ENCODE measurements around the gene LIN37. TPM values are rescaled to one million over a fixed set of nuclear protein-coding genes. Genes with fewer than 3 reads are reported as not detected.

The LIN37 gene
- total RNA-seq, 1 donor from 2014 or later, result 6.2 TPM

GRCh38 chr19:35710784-35711723 lies 37.3 kb upstream of the LIN37 start:
- intact Hi-C loops (cut with micrococcal nuclease), result no loop called here
- Histone ChIP-seq H3K4me1 (peaks cover 9% of the 10 kb centered on the region), H3K4me3 (no peak overlapping the region), H3K27me3 (ENCODE audit: low read depth) (peaks cover 15% of the 10 kb centered on the region), H3K36me3 (no peaks in the 10 kb centered on the region), H3K9me3 (replicated peaks) (no peaks in the 10 kb centered on the region), H3K27ac (replicated peaks) (no peak overlapping the region)
- DNase-seq, result no peak
- no peak for TF ChIP-seq CTCF (IDR thresholded peaks at IDR 0.05; ENCODE audit: borderline replicate concordance)

- Histone ChIP-seq H3K4me3 (no peak overlapping the region), H3K9me3 (replicated peaks) (no peaks in the 10 kb centered on the region), H3K27me3 (ENCODE audit: low read depth) (peaks cover 7% of the 10 kb centered on the region), H3K36me3 (no peaks in the 10 kb centered on the region), H3K4me1 (peaks cover 21% of the 10 kb centered on the region), H3K27ac (replicated peaks) (no peak overlapping the region)
- intact Hi-C loops (cut with micrococcal nuclease), result no loop called here
- TF ChIP-seq CTCF (IDR thresholded peaks at IDR 0.05; ENCODE audit: borderline replicate concordance), result no peak
- DNase-seq, result no peak
These were observed 35.5 kb upstream of the LIN37 start for GRCh38 chr19:35712567-35713505.

GRCh38 chr19:35713506-35713850 lies 34.9 kb upstream of the LIN37 start:
- peaks cover 25% of the 10 kb centered on the region for H3K4me1 ChIP-seq
- intact Hi-C loops (cut with micrococcal nuclease), result no loop called here
- no peak for TF ChIP-seq CTCF (IDR thresholded peaks at IDR 0.05; ENCODE audit: borderline replicate concordance)
- no peak overlapping the region for H3K4me3 ChIP-seq
- H3K36me3 ChIP-seq, result no peaks in the 10 kb centered on the region
- no peak for DNase-seq
- H3K27me3 ChIP-seq (ENCODE audit: low read depth), result peaks cover 4% of the 10 kb centered on the region
- H3K9me3 ChIP-seq (replicated peaks), result no peaks in the 10 kb centered on the region
- H3K27ac ChIP-seq (replicated peaks), result no peak overlapping the region

GRCh38 chr19:35713904-35714495 lies 34.4 kb upstream of the LIN37 start:
- H3K27ac ChIP-seq (replicated peaks), result no peak overlapping the region
- no peak for DNase-seq
- intact Hi-C loops (cut with micrococcal nuclease), result no loop called here
- peaks cover 30% of the 10 kb centered on the region for H3K4me1 ChIP-seq
- H3K9me3 ChIP-seq (replicated peaks), result no peaks in the 10 kb centered on the region
- H3K36me3 ChIP-seq, result no peaks in the 10 kb centered on the region
- H3K27me3 ChIP-seq (ENCODE audit: low read depth), result no peaks in the 10 kb centered on the region
- TF ChIP-seq CTCF (IDR thresholded peaks at IDR 0.05; ENCODE audit: borderline replicate concordance), result no peak
- H3K4me3 ChIP-seq, result no peak overlapping the region
